Panc1 (cell line): ENCODE data around the gene OLFML3. TPM values are rescaled to one million over a fixed set of nuclear protein-coding genes. Genes with fewer than 3 reads are reported as not detected.

ENCODE experiments used
- ATAC-seq: fragments of 200-7000 bp; cut with Tn5 transposase; 2 replicates; pipeline ENCODE4 v1.9.1; 2020; ENCODE audit warnings: mild to moderate bottlenecking, moderate library complexity
- BruUV-seq: library from RNA; stranded (reverse); fragments of 400-500 nt; replicated peaks from 2 replicates; lab custom pipeline; 2021; lab: Mats Ljungman, UMichigan
- CTCF ChIA-PET: fragments of 300-600 bp; sonication (Branson Sonifier 250); formaldehyde crosslinking; loops from one replicate; lab custom pipeline; 2022; ENCODE audit warnings: antibody characterized with exemption; lab: Charles Lee
- POLR2A ChIA-PET: fragments of 300-600 bp; sonication (Branson Sonifier 250); formaldehyde crosslinking; loops from one replicate; lab custom pipeline; 2022; ENCODE audit warnings: antibody characterized with exemption; lab: Charles Lee
- DNase-seq: peaks from one replicate; pipeline ENCODE4 v3.0.0-alpha.2; 2010; ENCODE audit warnings: low read depth, low spot score
- H3K27ac ChIP-seq: 2 replicates; pipeline ENCODE4 v1.5.1; 2011; ENCODE audit warnings: mild to moderate bottlenecking, low read length, inconsistent platforms
- H3K27me3 ChIP-seq: fragments of 200-500 bp; sonication (Bioruptor generic); 2 replicates; pipeline ENCODE4 v1.6.0; 2014; ENCODE audit warnings: low read length, inconsistent platforms; ENCODE audit not compliant: control insufficient read depth, insufficient read depth
- H3K36me3 ChIP-seq: fragments of 200-500 bp; sonication (Bioruptor generic); 2 replicates; pipeline ENCODE4 v1.5.1; 2014; ENCODE audit warnings: inconsistent platforms, mild to moderate bottlenecking, low read length, moderate library complexity; ENCODE audit not compliant: control insufficient read depth, insufficient read depth
- H3K4me1 ChIP-seq: 2 replicates; pipeline ENCODE4 v1.5.1; 2011; ENCODE audit warnings: inconsistent platforms, mild to moderate bottlenecking, low read length, moderate library complexity; ENCODE audit not compliant: control insufficient read depth, insufficient read depth
- H3K4me3 ChIP-seq, 2 experiments: 2 replicates each; pipeline ENCODE4 v1.5.1; 2011 to 2012; ENCODE audit warnings: low read depth in 2 of 2, low read length in 2 of 2, mild to moderate bottlenecking in 2 of 2, inconsistent platforms in 1 of 2, moderate library complexity in 1 of 2
- H3K9me3 ChIP-seq: fragments of 200-500 bp; sonication (Bioruptor generic); 2 replicates; pipeline ENCODE4 v1.5.1; 2014; ENCODE audit warnings: low read depth, mild to moderate bottlenecking, inconsistent platforms, low read length, moderate library complexity; ENCODE audit not compliant: control insufficient read depth, insufficient read depth
- CTCF ChIP-seq: fragments of 450-650 bp; IDR thresholded peaks from 2 replicates; pipeline ENCODE4 v1.5.1; 2017; ENCODE audit warnings: mild to moderate bottlenecking
- POLR2AphosphoS5 ChIP-seq: IDR thresholded peaks from 2 replicates; pipeline ENCODE4 v1.6.1; 2012; ENCODE audit warnings: mild to moderate bottlenecking, low read depth, low read length, moderate library complexity
- SIN3A ChIP-seq: IDR thresholded peaks from 2 replicates; pipeline ENCODE4 v1.6.1; 2012; ENCODE audit warnings: low read depth, mild to moderate bottlenecking, low read length, moderate library complexity, borderline replicate concordance; ENCODE audit not compliant: insufficient read depth
- TCF7L2 ChIP-seq: IDR thresholded peaks from 2 replicates; pipeline ENCODE4 v1.6.1; 2011; ENCODE audit warnings: mild to moderate bottlenecking, low read depth, low read length, inconsistent platforms
- in situ Hi-C: cut with HindIII; loops from 2 replicates; pipeline ENCODE4 v1.10.0; 2016; ENCODE audit warnings: low sequenced_read_pairs, low pct_unique_long_range_greater_than_20kb
- intact Hi-C: fragments of 100-400 bp; cut with micrococcal nuclease; formaldehyde crosslinking; loops from one replicate; pipeline ENCODE4 v1.10.0; 2022; ENCODE audit not compliant: unreplicated experiment
- total RNA-seq: library from RNA; stranded (reverse); gene quantifications from one replicate; pipeline ENCODE4 v1.2.1, GENCODE V29; 2021; ENCODE audit not compliant: unreplicated experiment
- TF ChIP-seq, protein P1 (sequence below), 2 experiments: IDR thresholded peaks; 2 replicates each; pipeline ENCODE4 v1.6.1; 2011 to 2012; ENCODE audit warnings: low read depth in 2 of 2, control low read depth in 1 of 2, low read length in 1 of 2, mild to moderate bottlenecking in 1 of 2, moderate library complexity in 1 of 2; ENCODE audit not compliant: insufficient read depth in 1 of 2

The OLFML3 gene
- total RNA-seq, 1 experiment from 2014 or later = 0.15 TPM

DNA sequence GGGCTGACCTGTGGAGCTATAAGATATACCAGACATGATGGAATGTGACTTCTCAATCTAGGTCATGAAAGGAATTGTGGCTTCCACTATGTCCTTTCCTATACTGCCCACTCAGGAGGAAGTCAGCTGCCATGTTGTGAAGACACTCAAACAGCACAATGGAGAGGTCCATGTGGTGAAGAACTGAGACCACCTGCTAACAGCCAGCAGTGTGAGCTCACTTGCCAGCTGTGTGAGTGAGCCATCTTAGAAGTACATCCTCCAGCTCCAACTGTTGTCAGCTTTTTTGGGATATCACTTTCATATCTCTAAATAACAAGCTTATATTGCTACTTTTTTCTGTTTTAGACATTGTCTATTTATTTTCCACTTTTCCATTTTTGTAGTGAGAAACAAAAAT is 29.7 kb downstream of the OLFML3 start:
- intact Hi-C loops = no loop called here
- Histone ChIP-seq H3K36me3 (no peaks in the 10 kb centered on the region), H3K27ac (no peak overlapping the region), H3K4me1 (no peaks in the 10 kb centered on the region), H3K27me3 (no peaks in the 10 kb centered on the region), H3K9me3 (no peaks in the 10 kb centered on the region), H3K4me3 (no peak overlapping the region)
- BruUV-seq = no TSS peak
- in situ Hi-C loops = no loop called here
- DNase-seq (no peak), ATAC-seq (no peak)
- TF ChIP-seq, protein P1, sequence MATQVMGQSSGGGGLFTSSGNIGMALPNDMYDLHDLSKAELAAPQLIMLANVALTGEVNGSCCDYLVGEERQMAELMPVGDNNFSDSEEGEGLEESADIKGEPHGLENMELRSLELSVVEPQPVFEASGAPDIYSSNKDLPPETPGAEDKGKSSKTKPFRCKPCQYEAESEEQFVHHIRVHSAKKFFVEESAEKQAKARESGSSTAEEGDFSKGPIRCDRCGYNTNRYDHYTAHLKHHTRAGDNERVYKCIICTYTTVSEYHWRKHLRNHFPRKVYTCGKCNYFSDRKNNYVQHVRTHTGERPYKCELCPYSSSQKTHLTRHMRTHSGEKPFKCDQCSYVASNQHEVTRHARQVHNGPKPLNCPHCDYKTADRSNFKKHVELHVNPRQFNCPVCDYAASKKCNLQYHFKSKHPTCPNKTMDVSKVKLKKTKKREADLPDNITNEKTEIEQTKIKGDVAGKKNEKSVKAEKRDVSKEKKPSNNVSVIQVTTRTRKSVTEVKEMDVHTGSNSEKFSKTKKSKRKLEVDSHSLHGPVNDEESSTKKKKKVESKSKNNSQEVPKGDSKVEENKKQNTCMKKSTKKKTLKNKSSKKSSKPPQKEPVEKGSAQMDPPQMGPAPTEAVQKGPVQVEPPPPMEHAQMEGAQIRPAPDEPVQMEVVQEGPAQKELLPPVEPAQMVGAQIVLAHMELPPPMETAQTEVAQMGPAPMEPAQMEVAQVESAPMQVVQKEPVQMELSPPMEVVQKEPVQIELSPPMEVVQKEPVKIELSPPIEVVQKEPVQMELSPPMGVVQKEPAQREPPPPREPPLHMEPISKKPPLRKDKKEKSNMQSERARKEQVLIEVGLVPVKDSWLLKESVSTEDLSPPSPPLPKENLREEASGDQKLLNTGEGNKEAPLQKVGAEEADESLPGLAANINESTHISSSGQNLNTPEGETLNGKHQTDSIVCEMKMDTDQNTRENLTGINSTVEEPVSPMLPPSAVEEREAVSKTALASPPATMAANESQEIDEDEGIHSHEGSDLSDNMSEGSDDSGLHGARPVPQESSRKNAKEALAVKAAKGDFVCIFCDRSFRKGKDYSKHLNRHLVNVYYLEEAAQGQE (IDR thresholded peaks at IDR 0.05; ENCODE audit: insufficient read depth in 1 of 2, low read depth in 2 of 2, low read length in 1 of 2) = no peak
- TF ChIP-seq POLR2AphosphoS5 = no peak
- TF ChIP-seq CTCF = no peak
- no peak for TF ChIP-seq SIN3A
- no peak for TF ChIP-seq TCF7L2
- ChIA-PET CTCF (no interaction called here), POLR2A (no interaction called here)

DNA sequence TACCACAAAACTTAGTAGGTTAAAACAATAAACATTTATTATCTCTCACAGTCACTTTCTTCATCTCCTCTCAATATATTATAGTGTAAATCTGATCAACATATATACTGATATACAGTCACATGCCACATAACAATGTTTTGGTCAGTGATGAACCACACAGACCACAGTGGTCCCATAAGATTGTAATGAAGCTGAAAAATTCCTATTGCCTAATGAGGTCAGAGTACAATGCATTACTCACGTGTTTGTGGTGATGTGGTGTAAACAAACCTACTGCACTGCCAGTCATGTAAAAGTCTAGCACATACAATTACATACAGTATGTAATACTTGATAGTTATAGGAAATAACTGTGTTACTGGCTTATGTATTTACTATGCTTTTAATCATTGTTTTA is 30.1 kb downstream of the OLFML3 start:
- Histone ChIP-seq H3K27ac (no peak overlapping the region), H3K4me1 (no peaks in the 10 kb centered on the region), H3K4me3 (no peak overlapping the region), H3K9me3 (no peaks in the 10 kb centered on the region), H3K36me3 (no peaks in the 10 kb centered on the region), H3K27me3 (no peaks in the 10 kb centered on the region)
- POLR2A ChIA-PET = no interaction called here
- intact Hi-C loops = no loop called here
- ATAC-seq (no peak), DNase-seq (no peak)
- no TSS peak for BruUV-seq
- in situ Hi-C loops = no loop called here
- CTCF ChIA-PET = no interaction called here
- TF ChIP-seq POLR2AphosphoS5 (no peak), SIN3A (no peak), TCF7L2 (no peak), CTCF (no peak)
- TF ChIP-seq, protein P1 (IDR thresholded peaks at IDR 0.05; ENCODE audit: insufficient read depth in 1 of 2, low read depth in 2 of 2, low read length in 1 of 2) = no peak
